NCI-H187 treated with DMSO at 0.1 percent for 48 hours (cell line): ENCODE results near the gene FGD4.

Experiments used
- DNase-seq: peaks from one replicate; lab custom pipeline; 2025; lab: John Stamatoyannopoulos, UW

Gene FGD4

DNA sequence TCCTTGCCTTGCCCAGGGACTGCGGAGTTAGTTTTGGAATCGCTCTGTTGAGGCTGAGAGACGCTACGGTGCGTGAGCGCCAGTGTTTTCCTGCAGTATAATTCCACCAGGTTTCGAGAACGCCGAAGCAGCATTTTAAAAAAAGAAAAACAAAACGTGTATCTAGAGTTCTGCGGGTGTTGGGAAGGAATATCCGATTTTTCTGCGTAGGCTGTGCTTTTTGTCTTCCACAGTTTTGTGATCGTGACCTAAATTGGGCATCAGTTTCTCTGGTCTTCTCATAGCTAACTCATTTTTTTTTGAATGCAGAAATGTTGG, 280.5 kb downstream of the FGD4 start:
- DNase-seq, result no peak

- no peak for DNase-seq
Observed at GRCh38 chr12:32680787-32681186, 281.4 kb downstream of the FGD4 start.

DNA sequence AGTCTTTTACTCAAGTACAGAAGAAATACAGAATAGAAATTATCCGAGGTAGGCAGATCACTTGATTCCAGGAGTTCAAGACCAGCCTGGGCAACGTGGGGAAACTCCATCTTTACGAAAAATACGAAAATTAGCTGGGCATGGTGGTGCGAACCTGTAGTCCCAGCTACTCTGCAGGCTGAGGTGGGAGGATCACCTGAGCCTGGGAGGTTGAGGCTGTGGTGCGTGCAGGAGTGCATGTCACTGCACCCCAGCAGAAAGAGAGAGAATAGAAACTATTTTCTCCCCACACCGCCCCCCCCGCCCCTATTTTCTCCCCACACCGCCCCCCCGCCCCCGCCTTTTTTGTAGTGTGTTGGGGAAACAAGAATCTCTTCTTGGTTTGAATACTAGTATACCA, 281.9 kb downstream of the FGD4 start:
- DNase-seq, result no peak

- DNase-seq, result no peak
Observed at GRCh38 chr12:32686340-32686739, 287.0 kb downstream of the FGD4 start.

- DNase-seq, result no peak
Observed at GRCh38 chr12:32688786-32689185, 289.4 kb downstream of the FGD4 start.

DNA sequence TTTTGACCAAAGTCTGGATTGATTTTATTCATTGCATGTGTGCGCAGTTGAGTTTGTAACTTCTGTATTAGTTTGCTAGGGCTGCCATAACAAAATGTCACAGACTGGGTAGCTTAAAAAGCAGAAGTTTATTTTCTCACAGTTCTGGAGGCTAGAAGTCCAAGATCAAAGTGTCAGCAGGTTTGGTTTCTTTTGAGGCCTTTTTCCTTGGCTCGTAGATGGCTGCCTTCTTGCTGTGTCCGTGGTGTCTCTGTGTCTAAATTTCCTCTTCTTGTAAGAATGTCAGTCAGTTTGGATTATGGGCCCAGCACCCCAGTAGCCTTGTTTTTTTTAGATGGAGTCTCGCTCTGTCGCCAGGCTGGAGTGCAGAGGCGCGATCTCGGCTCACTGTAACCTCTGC, 291.6 kb downstream of the FGD4 start:
- DNase-seq, result no peak

DNA sequence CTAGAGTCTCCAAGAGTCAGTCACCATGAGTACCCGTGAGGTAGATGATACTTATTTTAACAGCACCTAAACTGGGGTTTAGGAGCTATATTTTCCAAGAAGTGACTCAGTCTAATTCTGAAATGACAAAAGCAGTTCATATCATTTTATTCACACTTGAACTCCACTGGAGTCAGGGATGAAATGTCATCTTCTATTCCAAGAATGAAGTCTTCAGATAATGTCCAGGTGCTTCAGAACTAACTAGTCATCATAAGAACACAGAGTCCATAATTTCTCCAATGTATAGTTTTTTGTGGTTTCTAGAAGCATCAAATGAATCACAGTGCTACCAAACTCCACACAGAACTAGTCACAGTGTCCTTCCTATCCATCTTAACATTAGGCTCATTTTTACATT, 293.0 kb downstream of the FGD4 start:
- DNase-seq, result no peak

GRCh38 chr12:32693036-32693435, 293.7 kb downstream of the FGD4 start:
- no peak for DNase-seq
